Retina (tissue), 1 donor: ENCODE data around the gene LRRC3C.

Experiments
- DNase-seq: peaks from one replicate; pipeline ENCODE4 v3.0.0-alpha.2; 2016

LRRC3C gene

DNA sequence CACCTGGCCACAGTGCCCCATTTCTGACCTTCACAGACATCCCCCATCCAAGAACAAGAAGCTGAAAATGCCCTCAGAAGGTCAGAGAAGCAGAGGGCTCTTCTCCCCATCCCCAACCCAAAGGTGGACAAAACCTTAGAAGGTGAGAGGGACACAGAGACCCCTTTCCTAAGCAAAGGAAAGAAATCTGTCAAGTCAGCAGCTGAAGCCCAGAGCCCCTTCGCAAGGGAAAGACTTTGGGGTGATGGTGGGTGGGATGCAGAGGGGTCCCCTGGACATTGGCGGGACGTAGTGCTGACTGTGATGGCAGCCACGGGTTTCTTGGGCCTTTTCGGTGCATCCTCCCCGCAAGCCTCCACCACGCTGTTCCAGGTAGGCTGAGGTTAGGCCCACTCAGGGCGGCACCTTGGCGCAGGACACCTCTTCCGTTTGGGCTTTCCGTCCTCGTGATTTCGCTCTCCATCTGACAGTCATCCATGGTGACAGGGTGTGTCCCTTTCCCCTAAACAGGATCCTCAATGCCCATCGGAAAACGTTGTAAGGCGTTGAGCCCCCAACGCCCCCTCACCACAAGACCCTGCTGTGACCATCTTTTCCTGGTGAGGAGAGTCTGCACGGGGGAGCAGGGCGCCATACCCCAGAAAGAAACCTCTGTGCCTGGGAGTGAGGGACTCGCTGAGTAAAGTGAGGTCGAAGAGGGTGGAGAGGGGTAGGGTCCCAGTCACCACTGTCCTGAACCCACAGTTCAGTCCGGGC lies 24.6 kb downstream of the LRRC3C start:
- DNase-seq = no peak

DNA sequence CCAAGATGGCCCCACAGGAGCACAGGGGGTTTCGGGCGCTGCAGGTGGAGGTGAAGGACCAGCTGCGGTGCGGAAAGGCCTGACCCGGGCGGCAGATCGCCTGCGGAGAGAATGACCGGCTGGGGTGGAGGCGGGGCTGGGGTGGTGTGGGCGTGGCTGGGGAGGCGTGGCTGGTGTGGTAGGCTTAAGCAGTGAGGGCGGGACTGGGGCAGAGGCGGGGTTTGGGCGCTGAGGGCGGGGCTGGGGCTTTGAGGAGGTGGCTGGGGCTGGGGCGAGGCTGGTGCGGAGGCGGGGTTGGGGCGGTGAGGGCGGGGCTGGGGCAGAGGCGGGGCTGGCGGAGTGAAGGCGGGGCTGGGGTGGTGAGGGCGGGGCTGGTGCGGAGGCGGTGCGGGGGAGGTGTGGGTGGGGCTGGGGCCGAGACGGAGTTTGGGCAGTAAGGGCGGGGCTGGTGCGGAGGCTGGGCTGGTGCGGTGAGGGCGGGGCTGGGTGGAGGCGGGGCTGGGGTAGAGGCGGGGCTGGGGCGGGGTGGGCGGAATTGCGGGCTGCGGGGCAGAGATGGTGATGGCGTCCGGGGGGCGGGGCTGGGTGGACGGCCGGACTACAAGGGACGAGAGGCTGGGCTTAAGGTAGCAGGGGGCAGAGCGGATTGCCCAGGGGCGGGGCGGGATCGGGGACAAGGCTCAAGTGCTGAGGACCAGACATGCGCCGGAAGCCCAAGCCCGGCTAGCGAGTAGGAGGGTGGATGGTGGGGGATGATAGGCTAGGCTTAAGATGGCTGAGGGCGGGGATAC lies 25.3 kb downstream of the LRRC3C start:
- DNase-seq = peak; percentile 88

DNA sequence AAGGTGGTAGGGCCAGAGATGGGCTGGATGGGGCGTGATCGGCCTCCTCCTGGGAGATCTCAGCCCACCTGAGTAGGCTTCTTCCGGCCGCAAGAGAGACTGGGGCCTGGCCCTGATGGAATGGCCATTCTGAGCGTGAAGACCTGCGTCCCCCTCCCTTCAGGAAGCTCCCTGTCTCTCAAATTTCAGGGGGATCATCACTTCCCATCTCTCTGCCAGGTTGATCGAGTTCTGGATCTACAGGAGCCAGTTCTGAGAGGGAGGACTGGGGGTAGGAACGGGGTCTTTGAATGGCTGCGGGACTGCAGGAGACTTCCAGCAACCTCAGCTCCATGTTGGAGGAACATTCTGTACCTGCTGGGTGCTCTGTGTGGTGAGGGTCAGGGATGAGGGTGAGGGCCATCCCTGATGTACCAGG lies 25.9 kb downstream of the LRRC3C start:
- no peak for DNase-seq

GRCh38 chr17:39954876-39955275 lies 27.3 kb downstream of the LRRC3C start:
- DNase-seq = no peak

- no peak for DNase-seq
Measured at GRCh38 chr17:39955726-39956225, 28.2 kb downstream of the LRRC3C start.

- DNase-seq = no peak
Measured at GRCh38 chr17:39960524-39961041, 33.1 kb downstream of the LRRC3C start.

DNA sequence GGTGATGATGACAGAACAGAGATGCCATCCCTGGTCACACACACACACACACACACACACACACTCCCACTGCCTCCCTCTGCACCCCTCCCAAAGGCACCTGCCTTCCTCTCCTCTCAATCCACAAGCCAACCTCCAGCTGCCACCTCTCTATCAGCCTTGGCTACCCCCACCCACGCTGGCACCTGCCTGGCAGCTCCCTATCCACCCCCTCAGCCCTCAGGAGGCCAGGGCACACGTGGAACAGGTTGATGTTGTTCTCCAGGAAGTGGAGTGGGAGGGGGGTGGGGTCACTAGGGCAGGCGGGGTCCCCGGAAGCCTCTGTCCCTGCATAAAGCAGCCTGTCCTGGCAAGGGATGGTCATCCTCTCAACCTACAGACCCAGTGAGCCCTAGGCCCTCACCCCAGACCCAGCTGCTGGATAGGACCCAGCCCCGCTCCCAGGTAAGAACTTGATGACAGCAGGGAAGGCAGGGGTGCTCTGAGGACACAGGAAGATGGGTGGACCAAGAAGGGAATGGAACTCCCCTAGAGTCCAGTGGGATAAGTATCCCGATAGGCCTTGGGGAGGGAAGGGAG lies 35.2 kb downstream of the LRRC3C start, which contains the start of gene GSDMA:
Gene GSDMA, plus strand, starts transcription at position 363 of the 579 bp plus-strand sequence. CDS start 2,684 bp downstream, outside the sequence.
- no peak for DNase-seq

- no peak for DNase-seq
Measured at GRCh38 chr17:39963829-39964228, 36.3 kb downstream of the LRRC3C start.

DNA sequence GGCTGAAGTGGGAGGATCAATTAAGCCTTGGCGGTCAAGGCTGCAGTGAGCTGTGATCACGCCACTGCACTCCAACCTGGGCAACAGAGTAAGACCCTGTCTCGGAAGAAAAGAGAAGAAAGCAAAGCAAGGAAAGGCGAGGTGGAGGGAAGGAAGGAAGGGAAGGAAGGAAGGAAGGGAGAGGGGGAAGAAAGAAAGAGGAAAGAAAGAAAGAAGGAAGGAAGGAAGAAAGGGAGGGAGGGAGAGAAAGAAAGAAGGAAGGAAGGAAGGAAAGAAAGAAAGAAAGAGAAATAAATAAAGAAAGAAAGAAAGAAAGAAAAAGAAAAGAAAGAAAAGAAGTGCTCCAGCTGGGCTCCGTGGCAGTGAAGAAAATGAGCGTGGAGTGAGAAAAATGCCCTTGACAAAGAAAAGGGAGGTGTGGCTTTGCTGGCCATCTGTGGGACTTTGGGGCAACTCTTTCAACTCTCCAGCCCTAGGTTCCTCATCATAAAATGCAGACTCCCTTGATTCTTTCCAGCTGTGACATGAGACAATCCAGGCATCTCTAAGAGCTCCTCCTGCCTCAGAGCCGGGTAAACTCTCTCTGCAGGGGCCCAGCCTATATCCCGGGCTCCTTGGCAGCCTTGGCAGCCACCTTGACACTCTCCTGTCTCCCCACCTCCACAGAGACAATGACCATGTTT lies 37.6 kb downstream of the LRRC3C start:
- no peak for DNase-seq

GRCh38 chr17:39966771-39967170 lies 39.2 kb downstream of the LRRC3C start:
- no peak for DNase-seq

DNA sequence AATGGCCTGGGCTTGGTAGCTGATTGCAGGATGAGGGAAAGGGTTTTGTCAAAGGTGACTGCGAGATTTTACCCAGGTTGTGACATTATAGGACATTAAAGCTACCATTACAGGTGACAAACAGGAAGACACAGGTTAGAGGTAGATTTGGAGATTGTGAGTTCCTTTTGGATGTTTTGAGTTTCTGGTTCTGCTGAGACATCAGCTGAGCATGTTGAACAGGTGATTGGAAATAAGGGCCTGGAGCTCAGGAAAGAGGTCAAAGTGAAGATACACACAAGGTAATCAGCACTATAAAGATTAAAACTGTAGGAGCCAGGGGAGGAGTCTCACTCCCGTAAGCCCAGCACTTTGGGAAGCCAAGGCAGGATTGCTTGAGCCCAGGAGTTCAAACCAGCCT lies 41.2 kb downstream of the LRRC3C start:
- DNase-seq = no peak

- DNase-seq = no peak
Measured at GRCh38 chr17:39969375-39969774, 41.8 kb downstream of the LRRC3C start.

DNA sequence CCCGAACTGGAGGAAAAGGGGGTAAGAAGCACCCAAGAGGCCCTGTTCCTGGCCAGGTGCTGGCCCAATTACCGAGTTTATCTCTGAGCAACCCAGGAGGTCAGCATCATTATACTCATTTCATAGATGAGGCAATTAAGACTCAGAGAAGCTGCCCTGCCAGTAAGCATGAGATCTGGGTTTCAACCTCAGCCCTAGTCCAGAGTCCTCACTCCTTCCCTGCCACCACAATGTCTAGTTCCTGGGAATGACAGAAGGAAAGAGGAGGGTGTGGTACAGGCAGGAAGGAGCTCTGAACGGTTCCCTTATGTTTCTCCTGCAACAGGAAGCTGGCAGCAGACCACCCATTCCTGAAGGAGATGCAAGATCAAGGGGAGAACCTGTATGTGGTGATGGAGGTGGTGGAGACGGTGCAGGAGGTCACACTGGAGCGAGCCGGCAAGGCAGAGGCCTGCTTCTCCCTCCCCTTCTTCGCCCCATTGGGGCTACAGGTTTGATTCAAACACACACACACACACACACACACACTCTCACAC lies 42.7 kb downstream of the LRRC3C start:
- DNase-seq = no peak

DNA sequence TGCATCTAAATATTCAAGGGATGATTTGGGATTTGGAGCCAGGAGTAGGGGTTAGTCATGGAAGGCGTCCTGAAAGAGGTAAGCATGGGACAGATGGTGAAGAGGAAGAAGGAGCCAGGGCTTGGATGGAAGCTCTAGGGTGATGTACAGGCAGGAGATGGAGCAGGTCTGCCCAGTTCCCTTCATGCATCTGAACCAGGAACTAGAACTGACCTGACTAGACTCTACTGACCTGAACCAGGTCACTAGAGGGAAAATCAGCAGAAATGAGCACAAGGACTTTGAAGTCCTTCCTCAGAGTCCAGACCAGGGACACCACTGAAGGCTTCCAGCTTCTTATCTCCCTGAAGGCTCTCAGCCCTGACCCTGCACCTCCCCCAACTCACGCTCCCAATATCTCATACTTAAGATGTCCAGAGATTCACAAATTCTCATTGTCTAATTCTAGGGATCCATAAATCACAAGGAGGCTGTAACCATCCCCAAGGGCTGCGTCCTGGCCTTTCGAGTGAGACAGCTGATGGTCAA lies 43.6 kb downstream of the LRRC3C start:
- no peak for DNase-seq

- DNase-seq = no peak
Measured at GRCh38 chr17:39972271-39972670, 44.7 kb downstream of the LRRC3C start.

DNA sequence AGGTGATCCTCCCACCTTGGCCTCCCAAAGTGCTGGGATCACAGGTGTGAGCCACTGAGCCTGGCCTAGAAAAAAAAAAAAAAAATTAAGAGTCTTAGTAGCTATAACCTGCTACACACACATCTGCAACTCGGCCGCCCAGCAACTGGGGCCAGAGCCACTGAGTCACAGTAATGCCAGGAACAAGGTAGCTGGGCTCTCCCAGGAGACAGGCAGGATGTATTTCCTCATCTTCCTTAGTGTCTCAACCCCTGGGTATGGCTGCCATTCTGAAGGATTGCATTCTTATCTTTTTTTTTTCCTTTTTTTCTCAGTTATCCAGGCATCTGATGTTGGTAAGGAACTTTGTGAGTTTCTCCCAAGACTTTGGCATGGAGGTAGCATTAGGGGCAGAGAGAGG lies 46.0 kb downstream of the LRRC3C start:
- no peak for DNase-seq

- no peak for DNase-seq
Measured at GRCh38 chr17:39974433-39974832, 46.9 kb downstream of the LRRC3C start.

- no peak for DNase-seq
Measured at GRCh38 chr17:39975801-39976200, 48.3 kb downstream of the LRRC3C start.

- no peak for DNase-seq
Measured at GRCh38 chr17:39979016-39979670, 51.6 kb downstream of the LRRC3C start.

DNA sequence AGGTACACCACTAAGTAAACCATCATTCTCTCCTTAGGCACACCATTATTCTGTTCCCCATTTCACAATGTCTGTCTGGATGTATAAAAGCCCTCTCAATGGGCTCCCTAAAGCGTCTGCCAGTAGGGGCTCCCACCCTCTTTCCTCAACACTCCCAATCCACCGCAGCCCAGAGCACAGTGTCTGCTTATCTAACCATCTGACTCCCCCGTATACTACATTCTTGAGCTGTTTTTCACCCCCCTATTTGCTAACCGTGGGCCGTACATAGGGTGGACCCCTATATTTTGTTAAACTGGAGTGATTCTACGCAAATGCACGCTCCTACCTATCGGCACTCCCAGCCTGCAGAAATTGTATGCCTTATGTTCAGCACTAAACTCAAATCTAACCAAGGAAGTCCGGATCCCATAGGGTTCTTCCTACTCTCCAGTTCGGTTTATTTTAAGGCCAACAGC lies 52.4 kb downstream of the LRRC3C start:
- no peak for DNase-seq
